ENCODE measurements around the gene MCU.

The MCU gene

DNA sequence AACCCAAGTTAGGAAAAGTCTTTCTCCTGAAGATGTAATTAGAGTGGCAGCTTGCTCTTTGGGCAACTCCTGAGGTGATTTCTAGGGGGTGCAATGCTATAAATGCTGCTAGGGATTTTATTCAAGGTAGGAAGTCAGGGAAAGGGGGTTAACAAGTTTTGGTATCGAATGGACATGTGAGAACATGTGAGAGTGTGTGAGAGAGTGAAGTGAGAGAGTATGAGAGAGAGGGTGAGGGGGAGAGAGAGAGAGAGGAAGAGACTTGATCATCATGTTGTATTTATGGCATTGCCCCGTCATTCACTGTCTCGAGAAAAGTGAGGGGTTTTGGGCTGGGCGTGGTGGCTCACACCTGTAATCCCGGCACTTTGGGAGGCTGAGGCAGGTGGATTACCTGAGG lies 50.9 kb downstream of the MCU start:
- TF ChIP-seq CTCF (IDR thresholded peaks at IDR 0.05; ENCODE audit: low read depth, low read length, missing control alignments) = no peak
- in situ Hi-C loops (cut with HindIII; ENCODE audit: low sequenced_read_pairs) = no loop called here
- DNase-seq (ENCODE audit: low read depth) = no peak
- H3K4me3 ChIP-seq (ENCODE audit: low read depth, low read length) = no peak overlapping the region

GRCh38 chr10:72744566-72744965 lies 52.6 kb downstream of the MCU start:
- no peak for DNase-seq (ENCODE audit: low read depth)
- H3K4me3 ChIP-seq (ENCODE audit: low read depth, low read length) = no peak overlapping the region
- no peak for TF ChIP-seq CTCF (IDR thresholded peaks at IDR 0.05; ENCODE audit: low read depth, low read length, missing control alignments)
- in situ Hi-C loops (cut with HindIII; ENCODE audit: low sequenced_read_pairs) = no loop called here

GRCh38 chr10:72746426-72747363 lies 54.8 kb downstream of the MCU start:
- TF ChIP-seq CTCF (IDR thresholded peaks at IDR 0.05; ENCODE audit: low read depth, low read length, missing control alignments) = no peak
- in situ Hi-C loops (cut with HindIII; ENCODE audit: low sequenced_read_pairs) = no loop called here
- no peak for DNase-seq (ENCODE audit: low read depth)
- no peak overlapping the region for H3K4me3 ChIP-seq (ENCODE audit: low read depth, low read length)

DNA sequence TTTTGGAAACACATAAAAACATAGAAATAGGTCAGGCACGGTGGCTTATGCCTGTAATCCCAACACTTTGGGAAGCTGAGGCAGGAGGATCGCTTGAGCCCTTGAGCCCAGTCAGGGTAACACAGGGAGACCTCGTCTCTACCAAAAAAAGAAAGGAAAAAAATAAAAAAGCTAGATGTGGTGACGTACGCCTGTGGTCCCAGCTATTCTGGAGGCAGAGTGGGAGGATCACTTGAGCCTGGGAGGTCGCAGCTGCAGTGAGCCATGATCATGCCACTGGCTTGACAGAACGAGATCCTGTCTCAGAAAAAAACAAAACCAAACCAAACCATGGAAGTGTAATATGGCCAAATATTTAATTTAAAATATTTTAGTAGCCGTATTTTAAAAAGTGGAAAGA lies 55.6 kb downstream of the MCU start:
- no peak for DNase-seq (ENCODE audit: low read depth)
- no peak for TF ChIP-seq CTCF (IDR thresholded peaks at IDR 0.05; ENCODE audit: low read depth, low read length, missing control alignments)
- no peak overlapping the region for H3K4me3 ChIP-seq (ENCODE audit: low read depth, low read length)
- in situ Hi-C loops (cut with HindIII; ENCODE audit: low sequenced_read_pairs) = no loop called here

DNA sequence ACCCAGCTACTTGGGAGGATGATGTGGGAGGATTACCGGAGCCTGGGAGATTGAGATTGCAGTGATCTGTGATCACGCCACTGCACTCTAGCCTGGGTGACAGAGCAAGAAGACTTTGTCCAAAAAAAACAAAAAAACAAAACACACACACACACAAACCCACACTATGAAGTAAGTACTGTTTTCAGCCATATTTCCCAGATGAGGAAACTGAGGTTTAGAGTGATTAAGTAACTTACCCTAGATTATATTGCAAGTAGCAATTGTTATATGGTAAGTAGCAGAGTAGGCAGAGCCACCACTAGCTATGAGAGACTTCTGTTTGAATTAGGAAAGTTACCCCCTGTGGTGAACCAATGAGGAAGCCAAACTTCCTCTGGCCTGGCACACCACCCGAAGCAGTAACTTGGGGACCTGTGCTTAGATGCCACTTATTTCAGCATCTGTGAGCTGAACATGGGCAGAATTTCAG lies 61.9 kb downstream of the MCU start:
- no peak overlapping the region for H3K4me3 ChIP-seq (ENCODE audit: low read depth, low read length)
- TF ChIP-seq CTCF (IDR thresholded peaks at IDR 0.05; ENCODE audit: low read depth, low read length, missing control alignments) = no peak
- no peak for DNase-seq (ENCODE audit: low read depth)
- in situ Hi-C loops (cut with HindIII; ENCODE audit: low sequenced_read_pairs) = no loop called here

GRCh38 chr10:72754275-72755032 lies 62.5 kb downstream of the MCU start:
- no peak overlapping the region for H3K4me3 ChIP-seq (ENCODE audit: low read depth, low read length)
- no peak for TF ChIP-seq CTCF (IDR thresholded peaks at IDR 0.05; ENCODE audit: low read depth, low read length, missing control alignments)
- in situ Hi-C loops (cut with HindIII; ENCODE audit: low sequenced_read_pairs) = no loop called here
- DNase-seq (ENCODE audit: low read depth) = no peak
